Measurements from ENCODE around the gene EGFL8. TPM values are rescaled to one million over a fixed set of nuclear protein-coding genes. Genes with fewer than 3 reads are reported as not detected.

The EGFL8 gene
- total and polyA plus RNA-seq, 4 donors, result 1.8 to 8.2 (median 1.9) TPM

- Histone ChIP-seq H3K27ac (ENCODE audit: low read depth in 1 of 2, low read length in 2 of 2) (peak overlapping the region in 1 of 2 donors; percentile 19), H3K36me3 (ENCODE audit: control insufficient read depth in 4 of 4, insufficient read depth in 3 of 4, low read depth in 1 of 4, low read length in 3 of 4) (peaks cover 2 to 12% (median 10%) of the 10 kb centered on the region in 4 donors), H3K4me3 (ENCODE audit: low read depth in 1 of 3, low read length in 3 of 3) (peak overlapping the region; percentile 23 to 65 (median 62)), H3K9ac (ENCODE audit: low read depth in 1 of 2, low read length in 2 of 2) (no peak overlapping the region), H3K9me3 (ENCODE audit: control insufficient read depth in 4 of 4, low read length in 3 of 4) (no peaks in the 10 kb centered on the region), H3K4me1 (ENCODE audit: control insufficient read depth in 4 of 4, insufficient read depth in 4 of 4, low read length in 3 of 4) (peaks cover 3 to 28% (median 24%) of the 10 kb centered on the region in 4 donors), H3K27me3 (ENCODE audit: control insufficient read depth in 4 of 4, insufficient read depth in 4 of 4, low read length in 3 of 4) (no peaks in the 10 kb centered on the region)
- no peak for TF ChIP-seq JUND (IDR thresholded peaks at IDR 0.05)
- no peak for TF ChIP-seq RXRA (IDR thresholded peaks at IDR 0.05)
- no peak for TF ChIP-seq ATF3 (IDR thresholded peaks at IDR 0.05)
- TF ChIP-seq NR2F2 (IDR thresholded peaks at IDR 0.05), result no peak
- TF ChIP-seq GABPA (IDR thresholded peaks at IDR 0.05 in 1 of 2, conservative IDR thresholded peaks at IDR 0.05 in 1 of 2), result no peak
- TF ChIP-seq ZBTB33 (IDR thresholded peaks at IDR 0.05), result no peak
- TF ChIP-seq YY1 (IDR thresholded peaks at IDR 0.05), result no peak
- TF ChIP-seq FOXA1 (IDR thresholded peaks at IDR 0.05), result no peak
- TF ChIP-seq EGR1 (IDR thresholded peaks at IDR 0.05; ENCODE audit: low read depth in 2 of 2), result no peak
- TF ChIP-seq REST (IDR thresholded peaks at IDR 0.05), result no peak
- no peak for TF ChIP-seq FOXA2 (IDR thresholded peaks at IDR 0.05)
- TF ChIP-seq HNF4G (IDR thresholded peaks at IDR 0.05), result no peak
- WGBS, result 91% methylated on average over 13 of the region's 13 CpGs
- DNase-seq (ENCODE audit: low spot score), result no peak
Measured at GRCh38 chr6:32128751-32129296, 35.6 kb upstream of the EGFL8 start.

- Histone ChIP-seq H3K9ac (ENCODE audit: low read depth in 1 of 2, low read length in 2 of 2) (peak overlapping the region in 1 of 2 donors; percentile 56), H3K9me3 (ENCODE audit: control insufficient read depth in 4 of 4, low read length in 3 of 4) (no peaks in the 10 kb centered on the region), H3K36me3 (ENCODE audit: control insufficient read depth in 4 of 4, insufficient read depth in 3 of 4, low read depth in 1 of 4, low read length in 3 of 4) (peaks cover 2 to 9% (median 8%) of the 10 kb centered on the region in 4 donors), H3K27ac (ENCODE audit: low read depth in 1 of 2, low read length in 2 of 2) (peak overlapping the region; percentile 93), H3K4me3 (ENCODE audit: low read depth in 1 of 3, low read length in 3 of 3) (peak overlapping the region; percentile 62 to 71 (median 65)), H3K27me3 (ENCODE audit: control insufficient read depth in 4 of 4, insufficient read depth in 4 of 4, low read length in 3 of 4) (no peaks in the 10 kb centered on the region), H3K4me1 (ENCODE audit: control insufficient read depth in 4 of 4, insufficient read depth in 4 of 4, low read length in 3 of 4) (peaks cover 3 to 28% (median 24%) of the 10 kb centered on the region in 4 donors)
- TF ChIP-seq HNF4A (conservative IDR thresholded peaks at IDR 0.05) (peak in 1 of 2 donors; percentile 9), GABPA (IDR thresholded peaks at IDR 0.05 in 1 of 2, conservative IDR thresholded peaks at IDR 0.05 in 1 of 2) (no peak), RXRA (IDR thresholded peaks at IDR 0.05) (no peak), YY1 (IDR thresholded peaks at IDR 0.05) (no peak), RAD21 (IDR thresholded peaks at IDR 0.05) (no peak)
- no peak for DNase-seq (ENCODE audit: low spot score)
- 41% methylated on average over 22 of the region's 22 CpGs for WGBS
Measured at GRCh38 chr6:32129297-32130088, 34.9 kb upstream of the EGFL8 start.
